Liver (tissue), 9 donors: Measurements from ENCODE around the gene PRICKLE3. TPM values are rescaled to one million over a fixed set of nuclear protein-coding genes. Genes with fewer than 3 reads are reported as not detected.

Experiments
- DNase-seq: peaks from one replicate; pipeline ENCODE4 v3.0.0-alpha.2; 2017; ENCODE audit warnings: low spot score
- H3K27ac ChIP-seq, 2 donors: one replicate each; pipeline ENCODE4 v1.7.0; 2013; ENCODE audit warnings: inconsistent platforms in 2 of 2, low read length in 2 of 2, control low read depth in 1 of 2, low read depth in 1 of 2, mild to moderate bottlenecking in 1 of 2
- H3K27me3 ChIP-seq, 4 donors: one replicate each; pipeline versions ENCODE4 v1.6.1 to v1.7.0; 2013; ENCODE audit warnings: low read length in 3 of 4, inconsistent platforms in 1 of 4, mild to moderate bottlenecking in 1 of 4, moderate library complexity in 1 of 4; ENCODE audit not compliant: control insufficient read depth in 4 of 4, insufficient read depth in 4 of 4
- H3K36me3 ChIP-seq, 4 donors: one replicate each; pipeline versions ENCODE4 v1.6.1 to v1.7.0; 2013; ENCODE audit warnings: low read length in 3 of 4, mild to moderate bottlenecking in 3 of 4, low read depth in 1 of 4, moderate library complexity in 1 of 4; ENCODE audit not compliant: control insufficient read depth in 4 of 4, insufficient read depth in 3 of 4
- H3K4me1 ChIP-seq, 4 donors: one replicate each; pipeline versions ENCODE4 v1.6.1 to v1.7.0; 2013; ENCODE audit warnings: low read length in 3 of 4, mild to moderate bottlenecking in 3 of 4, moderate library complexity in 1 of 4; ENCODE audit not compliant: control insufficient read depth in 4 of 4, insufficient read depth in 4 of 4
- H3K4me3 ChIP-seq, 3 donors: one replicate each; pipeline versions ENCODE4 v1.6.1 to v1.7.0; 2013; ENCODE audit warnings: low read length in 3 of 3, control low read depth in 1 of 3, low read depth in 1 of 3, mild to moderate bottlenecking in 1 of 3
- H3K9ac ChIP-seq, 2 donors: one replicate each; pipeline ENCODE4 v1.7.0; 2013; ENCODE audit warnings: low read length in 2 of 2, mild to moderate bottlenecking in 2 of 2, moderate library complexity in 2 of 2, control low read depth in 1 of 2, low read depth in 1 of 2
- H3K9me3 ChIP-seq, 4 donors: one replicate each; pipeline versions ENCODE4 v1.6.1 to v1.7.0; 2013; ENCODE audit warnings: low read length in 3 of 4; ENCODE audit not compliant: control insufficient read depth in 4 of 4
- EGR1 ChIP-seq, 2 donors: IDR thresholded peaks; 2 replicates each; pipeline ENCODE4 v1.6.1; 2016 to 2018; ENCODE audit warnings: antibody characterized with exemption in 2 of 2, low read depth in 2 of 2
- FOXA2 ChIP-seq: IDR thresholded peaks from 2 replicates; pipeline ENCODE4 v1.6.1; 2016; ENCODE audit warnings: antibody characterized with exemption
- GABPA ChIP-seq, 2 donors: IDR thresholded peaks in 1 of 2; conservative IDR thresholded peaks in 1 of 2; 2 replicates each; pipeline ENCODE4 v1.6.1; 2016; ENCODE audit warnings: antibody characterized with exemption in 2 of 2, mild to moderate bottlenecking in 1 of 2, moderate library complexity in 1 of 2
- HNF4A ChIP-seq, 2 donors: conservative IDR thresholded peaks; 2 replicates each; pipeline ENCODE4 v1.6.1; 2016; ENCODE audit warnings: antibody characterized with exemption in 2 of 2, mild to moderate bottlenecking in 2 of 2
- JUND ChIP-seq, 2 donors: IDR thresholded peaks; 2 replicates each; pipeline ENCODE4 v1.6.1; 2016; ENCODE audit warnings: antibody characterized with exemption in 2 of 2
- NR2F2 ChIP-seq: IDR thresholded peaks from 2 replicates; pipeline ENCODE4 v1.6.1; 2016; ENCODE audit warnings: antibody characterized with exemption
- RXRA ChIP-seq, 2 donors: IDR thresholded peaks; 2 replicates each; pipeline ENCODE4 v1.6.1; 2017 to 2018; ENCODE audit warnings: antibody characterized with exemption in 2 of 2, mild to moderate bottlenecking in 1 of 2
- SP1 ChIP-seq: IDR thresholded peaks from 2 replicates; pipeline ENCODE4 v1.6.1; 2018; ENCODE audit warnings: antibody characterized with exemption, mild to moderate bottlenecking
- TAF1 ChIP-seq: conservative IDR thresholded peaks from 2 replicates; pipeline ENCODE4 v1.6.1; 2016; ENCODE audit warnings: antibody characterized with exemption, mild to moderate bottlenecking
- YY1 ChIP-seq: IDR thresholded peaks from 2 replicates; pipeline ENCODE4 v1.6.1; 2016; ENCODE audit warnings: antibody characterized with exemption, mild to moderate bottlenecking
- WGBS: extraction: QIAGEN DNeasy Blood & Tissue Kit; methylation state at CpG from one replicate; pipeline ENCODE4 v1.1.7; 2013; 5-methylcytosine and 5-hydroxymethylcytosine counted together
- polyA plus RNA-seq, 2 donors: library from polyadenylated mRNA; stranded (reverse) in 1 of 2; unstranded in 1 of 2; fragments of 200-250 nt in 1 of 2; fragments of >200 nt in 1 of 2; fragmentation: Nextera tagmentation in 1 of 2; extraction: Ambion mirVana in 1 of 2; gene quantifications; one replicate each; pipeline versions ENCODE4 v1.2.1 to v1.2.3, GENCODE V29; 2013 to 2015
- total RNA-seq, 2 donors: library from RNA; depleted of rRNA; stranded (reverse); fragments of >200 nt; gene quantifications; one replicate each; pipeline ENCODE4 v1.2.3, GENCODE V29; 2014
- TF ChIP-seq, protein P1 (sequence below): IDR thresholded peaks from 2 replicates; pipeline ENCODE4 v1.6.1; 2016; ENCODE audit warnings: antibody characterized with exemption
- TF ChIP-seq, protein P2 (sequence below): IDR thresholded peaks from 2 replicates; pipeline ENCODE4 v1.6.1; 2016; ENCODE audit warnings: antibody characterized with exemption
- TF ChIP-seq, protein P3 (sequence below): IDR thresholded peaks from 2 replicates; pipeline ENCODE4 v1.6.1; 2016; ENCODE audit warnings: antibody characterized with exemption, mild to moderate bottlenecking
- donor health status: healthy.
- donor health status: healthy.
- donor health status: healthy.
- donor health status: healthy.
- donor health status: healthy.

The PRICKLE3 gene
- total and polyA plus RNA-seq, 4 donors, result 2.1 to 6.5 (median 2.9) TPM

DNA sequence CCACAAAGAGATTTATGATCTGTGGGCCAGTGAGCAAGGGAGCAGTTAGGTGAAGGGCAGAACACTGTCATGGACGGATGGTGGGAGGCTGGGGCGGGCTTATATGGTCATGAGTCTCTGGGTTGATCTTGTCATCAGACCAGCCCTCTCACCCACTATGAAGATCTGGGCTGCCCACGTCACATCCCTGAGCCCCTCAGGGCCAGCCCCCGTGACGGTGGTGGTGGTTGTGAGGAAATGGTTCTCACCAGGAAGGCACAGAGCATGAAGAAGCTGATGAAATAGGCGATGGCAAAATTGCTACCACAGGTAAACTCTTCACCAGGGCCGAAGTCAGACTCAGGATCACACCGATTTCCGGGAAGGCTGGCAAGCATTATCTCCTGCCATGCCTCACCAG lies 24.9 kb upstream of the PRICKLE3 start (continued):
- TF ChIP-seq, protein P1, sequence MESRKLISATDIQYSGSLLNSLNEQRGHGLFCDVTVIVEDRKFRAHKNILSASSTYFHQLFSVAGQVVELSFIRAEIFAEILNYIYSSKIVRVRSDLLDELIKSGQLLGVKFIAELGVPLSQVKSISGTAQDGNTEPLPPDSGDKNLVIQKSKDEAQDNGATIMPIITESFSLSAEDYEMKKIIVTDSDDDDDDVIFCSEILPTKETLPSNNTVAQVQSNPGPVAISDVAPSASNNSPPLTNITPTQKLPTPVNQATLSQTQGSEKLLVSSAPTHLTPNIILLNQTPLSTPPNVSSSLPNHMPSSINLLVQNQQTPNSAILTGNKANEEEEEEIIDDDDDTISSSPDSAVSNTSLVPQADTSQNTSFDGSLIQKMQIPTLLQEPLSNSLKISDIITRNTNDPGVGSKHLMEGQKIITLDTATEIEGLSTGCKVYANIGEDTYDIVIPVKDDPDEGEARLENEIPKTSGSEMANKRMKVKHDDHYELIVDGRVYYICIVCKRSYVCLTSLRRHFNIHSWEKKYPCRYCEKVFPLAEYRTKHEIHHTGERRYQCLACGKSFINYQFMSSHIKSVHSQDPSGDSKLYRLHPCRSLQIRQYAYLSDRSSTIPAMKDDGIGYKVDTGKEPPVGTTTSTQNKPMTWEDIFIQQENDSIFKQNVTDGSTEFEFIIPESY, result no peak
- TF ChIP-seq TAF1, result no peak
- TF ChIP-seq, protein P2, sequence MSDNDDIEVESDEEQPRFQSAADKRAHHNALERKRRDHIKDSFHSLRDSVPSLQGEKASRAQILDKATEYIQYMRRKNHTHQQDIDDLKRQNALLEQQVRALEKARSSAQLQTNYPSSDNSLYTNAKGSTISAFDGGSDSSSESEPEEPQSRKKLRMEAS, result no peak

GRCh38 chrX:49210406-49210805 lies 24.2 kb upstream of the PRICKLE3 start:
- TF ChIP-seq HNF4A (conservative IDR thresholded peaks at IDR 0.05) (no peak), SP1 (no peak), NR2F2 (no peak), FOXA2 (no peak), JUND (IDR thresholded peaks at IDR 0.05) (no peak), YY1 (no peak), GABPA (IDR thresholded peaks at IDR 0.05 in 1 of 2, conservative IDR thresholded peaks at IDR 0.05 in 1 of 2) (no peak), TAF1 (no peak), EGR1 (IDR thresholded peaks at IDR 0.05; ENCODE audit: low read depth in 2 of 2) (no peak), RXRA (IDR thresholded peaks at IDR 0.05) (no peak)
- TF ChIP-seq, protein P1, result no peak
- TF ChIP-seq, protein P2, result no peak
- TF ChIP-seq, protein P3, sequence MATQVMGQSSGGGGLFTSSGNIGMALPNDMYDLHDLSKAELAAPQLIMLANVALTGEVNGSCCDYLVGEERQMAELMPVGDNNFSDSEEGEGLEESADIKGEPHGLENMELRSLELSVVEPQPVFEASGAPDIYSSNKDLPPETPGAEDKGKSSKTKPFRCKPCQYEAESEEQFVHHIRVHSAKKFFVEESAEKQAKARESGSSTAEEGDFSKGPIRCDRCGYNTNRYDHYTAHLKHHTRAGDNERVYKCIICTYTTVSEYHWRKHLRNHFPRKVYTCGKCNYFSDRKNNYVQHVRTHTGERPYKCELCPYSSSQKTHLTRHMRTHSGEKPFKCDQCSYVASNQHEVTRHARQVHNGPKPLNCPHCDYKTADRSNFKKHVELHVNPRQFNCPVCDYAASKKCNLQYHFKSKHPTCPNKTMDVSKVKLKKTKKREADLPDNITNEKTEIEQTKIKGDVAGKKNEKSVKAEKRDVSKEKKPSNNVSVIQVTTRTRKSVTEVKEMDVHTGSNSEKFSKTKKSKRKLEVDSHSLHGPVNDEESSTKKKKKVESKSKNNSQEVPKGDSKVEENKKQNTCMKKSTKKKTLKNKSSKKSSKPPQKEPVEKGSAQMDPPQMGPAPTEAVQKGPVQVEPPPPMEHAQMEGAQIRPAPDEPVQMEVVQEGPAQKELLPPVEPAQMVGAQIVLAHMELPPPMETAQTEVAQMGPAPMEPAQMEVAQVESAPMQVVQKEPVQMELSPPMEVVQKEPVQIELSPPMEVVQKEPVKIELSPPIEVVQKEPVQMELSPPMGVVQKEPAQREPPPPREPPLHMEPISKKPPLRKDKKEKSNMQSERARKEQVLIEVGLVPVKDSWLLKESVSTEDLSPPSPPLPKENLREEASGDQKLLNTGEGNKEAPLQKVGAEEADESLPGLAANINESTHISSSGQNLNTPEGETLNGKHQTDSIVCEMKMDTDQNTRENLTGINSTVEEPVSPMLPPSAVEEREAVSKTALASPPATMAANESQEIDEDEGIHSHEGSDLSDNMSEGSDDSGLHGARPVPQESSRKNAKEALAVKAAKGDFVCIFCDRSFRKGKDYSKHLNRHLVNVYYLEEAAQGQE, result no peak
- no peaks in the 10 kb centered on the region for H3K27me3 ChIP-seq
- H3K4me3 ChIP-seq, result no peak overlapping the region
- no peaks in the 10 kb centered on the region for H3K36me3 ChIP-seq
- no peaks in the 10 kb centered on the region for H3K4me1 ChIP-seq
- WGBS, result 72% methylated on average over 8 of the region's 8 CpGs
- no peak for DNase-seq
- H3K9ac ChIP-seq, result no peak overlapping the region
- no peak overlapping the region for H3K27ac ChIP-seq
- H3K9me3 ChIP-seq, result no peaks in the 10 kb centered on the region
